Upper lobe of left lung (tissue), 6 donors: ENCODE data around the gene CNTNAP2. TPM values are rescaled to one million over a fixed set of nuclear protein-coding genes. Genes with fewer than 3 reads are reported as not detected.

ENCODE experiments used
- ATAC-seq, 2 donors: fragments of 200-7000 bp; cut with Tn5 transposase; one replicate each; pipeline ENCODE4 v1.9.1; 2022; ENCODE audit warnings: mild to moderate bottlenecking in 2 of 2, moderate library complexity in 2 of 2; ENCODE audit not compliant: low FRiP score in 2 of 2
- DNase-seq, 2 donors: peaks; one replicate each; pipeline ENCODE4 v3.0.0-alpha.2; 2019 to 2020
- H3K27ac ChIP-seq, 4 donors: fragments of 200-600 bp; sonication (generic); one replicate each; pipeline ENCODE4 v1.5.1; 2016 to 2019
- H3K27me3 ChIP-seq, 4 donors: fragments of 200-600 bp; sonication (generic); one replicate each; pipeline ENCODE4 v1.5.1; 2017 to 2019
- H3K36me3 ChIP-seq, 4 donors: fragments of 200-600 bp; sonication (generic); one replicate each; pipeline ENCODE4 v1.5.1; 2016 to 2019
- H3K4me1 ChIP-seq, 4 donors: fragments of 200-600 bp; sonication (generic); one replicate each; pipeline ENCODE4 v1.5.1; 2018 to 2019
- H3K4me3 ChIP-seq, 4 donors: fragments of 200-600 bp; sonication (generic); one replicate each; pipeline ENCODE4 v1.5.1; 2017 to 2019; ENCODE audit warnings: mild to moderate bottlenecking in 2 of 4, moderate library complexity in 1 of 4
- H3K9me3 ChIP-seq, 4 donors: fragments of 200-600 bp; sonication (generic); one replicate each; pipeline ENCODE4 v1.5.1; 2018 to 2019
- CTCF ChIP-seq, 6 experiments: fragments of 450-650 bp in 4 of 6; fragments of 200-600 bp in 2 of 6; sonication (generic) in 2 of 6; IDR thresholded peaks; one replicate each; pipeline ENCODE4 v1.5.1; 2016 to 2019; ENCODE audit warnings: antibody characterized with exemption in 6 of 6
- EP300 ChIP-seq, 4 donors: sonication (generic); formaldehyde crosslinking; IDR thresholded peaks; one replicate each; pipeline ENCODE4 v1.5.1; 2017; ENCODE audit warnings: antibody characterized with exemption in 4 of 4, control low read depth in 2 of 4
- POLR2A ChIP-seq, 4 donors: fragments of 450-650 bp; IDR thresholded peaks; one replicate each; pipeline ENCODE4 v1.5.1; 2016 to 2017; ENCODE audit warnings: antibody characterized with exemption in 4 of 4, mild to moderate bottlenecking in 2 of 4
- POLR2AphosphoS5 ChIP-seq, 2 donors: sonication (generic); formaldehyde crosslinking; IDR thresholded peaks; one replicate each; pipeline ENCODE4 v1.5.1; 2017; ENCODE audit warnings: antibody characterized with exemption in 2 of 2
- WGBS, 2 donors: methylation state at CpG; one replicate each; pipeline ENCODE4 v1.1.5; 2017 to 2018; 5-methylcytosine and 5-hydroxymethylcytosine counted together
- total RNA-seq, 6 donors: library from RNA; depleted of rRNA in 4 of 6; stranded (reverse); fragments of >200 nt in 4 of 6; gene quantifications; one replicate each; pipeline versions ENCODE4 v1.1.0 to v1.2.1, GENCODE V29; 2016 to 2021
- donor health status: DM: no; HTN: no; CAD: no; lungs with moderate emphysema.
- donor health status: DM: no; HTN: yes; CAD: no; lungs with severe emphysema.

Gene CNTNAP2
- total RNA-seq, 6 donors from 2014 or later = 0.06 to 1.0 (median 0.37) TPM

GRCh38 chr7:147984265-147984664 is 1867.7 kb downstream of the CNTNAP2 start:
- ATAC-seq = no peak
- no peaks in the 10 kb centered on the region for H3K4me1 ChIP-seq
- no peak overlapping the region for H3K4me3 ChIP-seq
- no peak for DNase-seq
- 81 to 90% methylated on average over 2 of the region's 2 CpGs for WGBS, 2 donors
- H3K27ac ChIP-seq = no peak overlapping the region
- TF ChIP-seq CTCF (IDR thresholded peaks at IDR 0.05) (no peak), EP300 (IDR thresholded peaks at IDR 0.05) (no peak), POLR2A (IDR thresholded peaks at IDR 0.05) (no peak), POLR2AphosphoS5 (IDR thresholded peaks at IDR 0.05) (no peak)
- H3K9me3 ChIP-seq = no peaks in the 10 kb centered on the region
- no peaks in the 10 kb centered on the region for H3K27me3 ChIP-seq
- no peaks in the 10 kb centered on the region for H3K36me3 ChIP-seq

- no peaks in the 10 kb centered on the region for H3K9me3 ChIP-seq
- H3K4me1 ChIP-seq = no peaks in the 10 kb centered on the region
- no peak for ATAC-seq
- TF ChIP-seq CTCF (IDR thresholded peaks at IDR 0.05) = no peak
- TF ChIP-seq POLR2A (IDR thresholded peaks at IDR 0.05) = no peak
- TF ChIP-seq POLR2AphosphoS5 (IDR thresholded peaks at IDR 0.05) = no peak
- TF ChIP-seq EP300 (IDR thresholded peaks at IDR 0.05) = no peak
- H3K4me3 ChIP-seq = no peak overlapping the region
- H3K36me3 ChIP-seq = no peaks in the 10 kb centered on the region
- H3K27ac ChIP-seq = no peak overlapping the region
- H3K27me3 ChIP-seq = no peaks in the 10 kb centered on the region
- DNase-seq = no peak
- WGBS, 2 donors = 52 to 73% methylated on average over 1 of the region's 1 CpG
Measured at GRCh38 chr7:147990079-147990478, 1873.5 kb downstream of the CNTNAP2 start.

- Histone ChIP-seq H3K9me3 (no peaks in the 10 kb centered on the region), H3K27ac (no peak overlapping the region), H3K36me3 (no peaks in the 10 kb centered on the region), H3K4me3 (no peak overlapping the region), H3K27me3 (no peaks in the 10 kb centered on the region), H3K4me1 (no peaks in the 10 kb centered on the region)
- TF ChIP-seq POLR2A (IDR thresholded peaks at IDR 0.05) = no peak
- TF ChIP-seq CTCF (IDR thresholded peaks at IDR 0.05) = no peak
- no peak for TF ChIP-seq POLR2AphosphoS5 (IDR thresholded peaks at IDR 0.05)
- no peak for TF ChIP-seq EP300 (IDR thresholded peaks at IDR 0.05)
- DNase-seq = no peak
- ATAC-seq = no peak
- 73 to 79% methylated on average over 2 of the region's 2 CpGs for WGBS, 2 donors
Measured at GRCh38 chr7:147990942-147991341, 1874.3 kb downstream of the CNTNAP2 start.

GRCh38 chr7:147992698-147993097 is 1876.1 kb downstream of the CNTNAP2 start:
- no peaks in the 10 kb centered on the region for H3K9me3 ChIP-seq
- ATAC-seq (no peak), DNase-seq (no peak)
- TF ChIP-seq POLR2A (IDR thresholded peaks at IDR 0.05) = no peak
- no peak for TF ChIP-seq POLR2AphosphoS5 (IDR thresholded peaks at IDR 0.05)
- TF ChIP-seq CTCF (IDR thresholded peaks at IDR 0.05) = no peak
- no peak for TF ChIP-seq EP300 (IDR thresholded peaks at IDR 0.05)
- WGBS, 2 donors = 87 to 91% methylated on average over 2 of the region's 2 CpGs
- no peaks in the 10 kb centered on the region for H3K36me3 ChIP-seq
- H3K27me3 ChIP-seq = no peaks in the 10 kb centered on the region
- no peak overlapping the region for H3K4me3 ChIP-seq
- H3K4me1 ChIP-seq = no peaks in the 10 kb centered on the region
- no peak overlapping the region for H3K27ac ChIP-seq

GRCh38 chr7:147997636-147998035 is 1881.0 kb downstream of the CNTNAP2 start:
- no peaks in the 10 kb centered on the region for H3K27me3 ChIP-seq
- TF ChIP-seq POLR2AphosphoS5 (IDR thresholded peaks at IDR 0.05) (no peak), CTCF (IDR thresholded peaks at IDR 0.05) (no peak), POLR2A (IDR thresholded peaks at IDR 0.05) (no peak), EP300 (IDR thresholded peaks at IDR 0.05) (no peak)
- H3K4me3 ChIP-seq = no peak overlapping the region
- no peak for ATAC-seq
- no peaks in the 10 kb centered on the region for H3K9me3 ChIP-seq
- no peaks in the 10 kb centered on the region for H3K36me3 ChIP-seq
- no peak overlapping the region for H3K27ac ChIP-seq
- 94 to 95% methylated on average over 10 of the region's 10 CpGs for WGBS, 2 donors
- no peak for DNase-seq
- H3K4me1 ChIP-seq = no peaks in the 10 kb centered on the region
